HG03571 (cell line): Measurements from ENCODE around the gene ZNF415.
"Not testable (repeated sequence)": the region's sequence is repeated elsewhere in the genome, so short reads cannot be mapped to it uniquely, and the experiment has no call there.

Source experiments
- ATAC-seq: cut with Tn5 transposase; IDR thresholded peaks from one replicate; pipeline ENCODE4 v1.9.1; 2021; ENCODE audit not compliant: unreplicated experiment

The ZNF415 gene

DNA sequence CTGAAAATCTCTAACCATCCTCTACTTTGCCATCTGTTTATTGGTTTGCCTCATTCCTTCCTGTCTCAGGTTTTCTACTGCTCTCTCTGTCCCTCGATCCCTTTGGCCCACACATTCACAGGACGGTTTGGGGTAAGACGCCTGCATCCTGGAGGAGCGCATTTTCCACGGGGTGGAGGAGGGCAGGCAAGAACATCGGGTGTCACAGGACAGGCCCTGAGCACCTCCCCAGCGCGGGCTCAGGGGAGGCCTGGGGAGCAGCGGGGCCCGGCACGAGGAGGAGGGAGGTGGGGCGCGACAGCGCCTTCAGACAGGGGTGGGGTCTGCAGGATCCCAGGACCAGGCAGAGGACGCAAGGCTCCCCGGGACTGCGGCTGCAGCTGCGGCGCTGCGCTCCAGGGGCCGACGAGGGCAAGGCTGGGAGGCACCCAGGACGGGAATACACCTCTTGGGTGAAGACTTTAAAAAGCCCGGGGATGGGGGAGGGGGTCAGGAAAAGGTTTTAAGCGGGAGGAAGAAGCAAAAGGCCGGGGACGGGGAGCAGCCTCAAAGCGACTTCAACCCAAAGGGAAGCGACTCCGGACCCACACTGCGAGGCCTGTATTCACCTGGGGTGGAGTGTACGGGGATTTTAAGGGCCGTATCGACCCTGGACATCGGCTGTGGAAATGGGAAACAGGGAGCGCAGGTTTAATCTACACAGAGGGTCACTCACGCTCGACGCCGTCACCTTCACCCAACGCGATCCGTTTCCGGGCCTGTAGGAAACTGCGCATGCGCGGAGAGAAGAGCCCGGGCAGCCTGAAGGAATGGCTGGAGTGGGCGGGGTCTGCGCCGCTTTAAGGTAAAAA, at the start of gene ZNF415:
Gene ZNF415, minus strand, starts transcription at position 770 of the 851 bp plus-strand sequence. CDS start 10,234 bp downstream, outside the sequence.
- no peak for ATAC-seq

DNA sequence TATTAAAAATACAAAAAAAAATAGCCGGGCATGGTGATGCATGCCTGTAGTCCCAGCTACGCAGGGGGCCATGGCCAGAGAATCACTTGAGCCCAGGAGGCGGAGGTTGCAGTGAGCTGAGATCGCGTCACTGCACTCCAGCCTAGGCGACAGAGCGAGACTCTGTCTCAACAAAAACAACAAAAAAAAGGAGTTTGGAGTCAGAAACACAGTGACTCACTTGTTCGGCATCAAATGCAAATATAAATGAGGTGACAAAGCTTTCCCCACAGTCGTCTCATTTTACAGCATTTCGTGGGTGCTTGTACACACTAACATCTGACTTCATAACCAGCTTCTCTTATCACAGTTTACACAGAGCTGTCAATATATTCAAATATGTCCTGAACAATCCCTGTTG, 49.5 kb upstream of the ZNF415 start:
- no peak for ATAC-seq

DNA sequence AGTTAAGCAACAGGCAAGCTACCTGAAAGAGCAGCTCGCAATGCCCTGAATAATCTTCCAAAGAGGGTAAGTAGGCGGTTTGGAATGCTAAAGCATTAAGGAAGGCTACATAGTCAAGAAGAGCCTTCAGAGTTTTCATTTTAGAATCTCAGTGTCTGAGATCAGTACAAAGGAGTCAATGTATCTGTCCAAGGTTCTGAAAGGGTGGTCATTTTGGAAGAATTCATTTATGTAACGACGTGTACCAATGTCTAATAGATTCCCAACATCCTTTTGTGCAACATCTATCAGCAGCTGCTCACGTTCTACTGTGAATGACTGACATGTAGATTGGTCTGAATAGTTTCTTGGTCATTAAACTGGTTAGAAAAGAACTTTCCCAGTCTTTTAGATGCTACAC, 45.3 kb upstream of the ZNF415 start:
- ATAC-seq, result no peak

DNA sequence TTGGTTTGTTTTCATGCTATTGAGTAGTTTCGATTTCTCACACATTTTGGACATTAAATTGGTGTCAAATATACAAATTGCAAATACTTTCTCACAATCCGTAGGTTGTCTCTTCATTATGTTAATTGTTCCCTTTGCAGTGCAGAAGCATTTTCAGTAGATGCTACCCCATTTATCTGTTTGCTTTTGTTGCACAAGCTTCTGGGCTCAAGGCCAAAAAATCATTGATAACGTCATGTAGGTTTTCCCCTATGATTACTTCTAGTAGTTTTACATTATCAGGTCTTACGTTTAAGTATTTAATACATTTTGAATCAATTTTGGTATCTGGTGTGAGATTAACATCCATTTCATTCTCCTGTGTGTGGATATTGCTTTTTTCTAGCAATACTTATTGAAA, 40.2 kb upstream of the ZNF415 start:
- no peak for ATAC-seq

DNA sequence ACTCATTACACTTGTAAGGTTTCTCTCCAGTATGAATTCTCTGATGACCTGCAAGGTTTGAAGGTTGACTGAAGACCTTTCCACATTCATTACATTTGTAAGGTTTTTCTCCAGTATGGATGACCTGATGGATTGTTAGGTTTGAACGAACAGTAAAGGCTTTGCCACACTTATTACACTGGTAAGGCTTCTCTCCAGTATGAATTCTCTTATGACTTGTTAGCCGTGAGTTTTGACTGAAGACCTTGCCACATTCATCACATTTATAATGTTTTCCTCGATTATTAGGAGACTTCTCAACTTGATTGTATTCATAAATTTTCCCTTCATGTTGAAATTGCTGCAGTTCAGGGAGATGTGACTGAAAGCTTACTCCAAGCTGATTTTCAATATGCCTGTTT, 33.0 kb upstream of the ZNF415 start:
- ATAC-seq, result no peak

DNA sequence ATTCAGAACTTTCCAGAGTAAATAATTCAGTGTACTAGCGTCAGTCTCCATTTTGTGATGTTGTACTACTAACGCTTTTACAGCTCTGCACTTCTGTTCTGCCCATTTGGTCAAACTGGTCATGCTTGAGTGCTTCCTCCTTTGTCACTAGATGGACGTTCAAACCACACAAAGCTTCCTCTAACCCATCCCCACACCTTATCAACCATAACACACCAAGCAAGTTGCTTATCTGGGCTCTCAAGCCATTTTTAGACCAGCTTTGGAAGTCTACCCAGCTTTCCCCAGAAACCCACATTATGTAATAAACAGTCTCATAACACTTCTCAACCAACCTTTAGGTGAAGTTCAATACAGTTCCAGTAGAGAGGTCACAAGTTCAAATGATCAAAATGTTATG, 28.4 kb upstream of the ZNF415 start:
- ATAC-seq, result no peak

DNA sequence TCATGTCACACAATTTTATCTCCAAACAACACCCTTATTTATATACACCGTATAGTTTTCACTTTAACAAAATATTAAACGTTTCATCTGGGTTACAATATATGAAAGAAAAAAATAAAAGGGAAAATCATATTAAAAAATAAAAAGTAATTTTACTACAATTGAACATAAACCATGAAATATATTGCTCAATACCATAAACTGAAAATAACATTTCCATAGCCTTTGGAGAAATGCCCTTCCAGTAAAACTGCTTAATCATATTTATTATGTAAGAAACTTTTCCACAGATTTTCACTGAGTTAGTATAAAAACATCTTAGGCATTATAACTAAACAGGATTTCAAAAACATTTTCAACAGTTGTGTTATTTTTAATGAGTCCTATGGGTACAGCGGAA, 27.6 kb upstream of the ZNF415 start:
- no peak for ATAC-seq

DNA sequence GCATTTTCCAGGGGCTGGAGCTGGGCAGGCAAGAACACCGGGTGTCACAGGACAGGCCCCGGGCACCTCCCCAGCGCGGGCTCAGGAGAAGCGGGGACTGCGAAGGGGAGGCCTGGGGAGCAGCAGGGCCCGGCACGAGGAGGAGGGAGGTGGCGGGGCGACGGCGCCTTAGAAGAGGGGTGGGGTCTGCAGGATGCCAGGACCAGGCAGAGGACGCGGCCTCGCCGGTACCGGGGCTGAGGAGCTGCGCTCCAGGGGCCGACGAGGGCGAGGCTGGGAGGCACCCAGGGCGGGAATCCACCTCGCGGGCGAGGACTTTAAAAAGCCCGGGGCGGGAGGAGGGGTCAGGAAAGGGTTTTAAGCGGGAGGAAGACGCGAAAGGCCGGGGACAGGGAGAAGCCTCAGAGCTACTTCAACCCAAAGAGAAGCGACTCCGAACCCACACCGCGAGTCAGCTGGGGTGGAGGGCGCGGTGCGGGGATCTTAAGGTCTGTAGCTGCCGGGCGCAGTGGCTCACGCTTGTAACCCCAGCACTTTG, 25.5 kb upstream of the ZNF415 start:
- no peak for ATAC-seq

DNA sequence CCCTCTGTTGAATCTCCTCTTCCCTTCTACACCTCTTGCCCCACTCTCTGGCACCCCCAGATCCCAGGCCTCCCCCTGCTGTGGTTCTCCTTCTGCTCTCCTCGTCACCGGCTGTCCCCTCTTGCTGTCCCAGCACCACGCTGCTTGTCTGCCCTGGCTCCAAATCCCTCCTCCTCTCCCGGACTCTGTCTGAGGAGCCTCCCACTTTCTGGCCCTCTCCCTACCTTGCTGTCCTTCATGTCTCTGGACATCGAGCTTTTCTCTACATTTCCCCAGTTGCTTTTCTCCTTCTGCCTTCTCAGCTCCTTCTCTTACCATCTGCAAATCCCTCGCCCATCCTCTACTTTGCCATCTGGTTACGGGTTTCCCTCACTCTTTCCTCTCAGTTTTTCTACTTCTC, 24.9 kb upstream of the ZNF415 start:
- ATAC-seq, result no peak

DNA sequence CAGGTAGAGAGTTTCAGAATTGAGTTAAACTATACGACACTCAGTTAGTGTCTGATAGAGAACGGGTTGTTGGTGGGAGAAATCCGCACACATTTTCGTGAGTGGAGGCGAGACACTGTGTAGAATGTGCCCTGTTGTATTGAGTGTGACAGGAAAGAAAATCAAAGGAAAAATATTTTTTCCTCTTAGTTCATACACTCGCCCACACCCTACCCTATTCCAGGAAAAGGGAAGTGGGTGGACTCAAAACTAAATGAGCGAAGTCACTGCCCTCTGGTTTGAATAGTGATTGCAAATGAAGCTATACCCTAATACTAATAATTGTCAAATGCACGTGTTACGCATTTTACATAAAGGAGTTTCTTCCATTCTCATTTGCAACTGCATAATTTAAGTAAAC, 24.1 kb upstream of the ZNF415 start:
- ATAC-seq, result no peak

DNA sequence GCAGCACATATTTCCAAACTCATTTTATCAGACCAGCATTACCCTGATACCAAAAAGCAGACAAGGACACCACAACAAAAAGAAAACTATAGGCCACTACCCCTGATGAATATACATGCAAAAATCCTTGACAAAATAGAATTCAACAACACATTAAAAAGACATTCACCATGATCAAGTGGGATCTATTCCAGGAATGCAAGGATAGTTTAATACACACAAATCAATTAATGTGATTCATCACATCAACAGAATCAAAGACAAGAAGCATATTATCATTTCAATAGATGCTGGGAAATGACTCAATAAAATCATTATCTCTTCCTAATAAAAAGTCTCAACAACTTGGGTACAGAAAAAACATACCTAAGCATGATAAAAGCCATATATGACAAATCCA, 14.9 kb upstream of the ZNF415 start:
- ATAC-seq, result no peak

DNA sequence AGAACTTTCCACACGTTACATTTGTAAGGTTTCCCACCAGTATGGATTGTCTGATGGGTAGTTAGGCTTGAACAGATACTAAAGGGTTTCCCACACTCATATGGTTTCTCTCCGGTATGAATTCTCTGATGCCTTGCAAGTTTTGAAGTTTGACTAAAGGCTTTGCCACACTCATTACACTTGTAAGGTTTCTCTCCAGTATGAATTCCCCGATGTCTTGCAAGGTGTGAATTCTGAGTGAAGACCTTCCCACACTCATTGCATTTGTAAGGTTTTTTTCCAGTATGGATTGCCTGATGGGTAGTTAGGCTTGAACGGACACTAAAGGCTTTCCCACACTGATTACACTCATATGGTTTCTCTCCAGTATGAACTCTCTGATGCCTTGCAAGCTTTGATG, 7.6 kb upstream of the ZNF415 start:
- no peak for ATAC-seq

DNA sequence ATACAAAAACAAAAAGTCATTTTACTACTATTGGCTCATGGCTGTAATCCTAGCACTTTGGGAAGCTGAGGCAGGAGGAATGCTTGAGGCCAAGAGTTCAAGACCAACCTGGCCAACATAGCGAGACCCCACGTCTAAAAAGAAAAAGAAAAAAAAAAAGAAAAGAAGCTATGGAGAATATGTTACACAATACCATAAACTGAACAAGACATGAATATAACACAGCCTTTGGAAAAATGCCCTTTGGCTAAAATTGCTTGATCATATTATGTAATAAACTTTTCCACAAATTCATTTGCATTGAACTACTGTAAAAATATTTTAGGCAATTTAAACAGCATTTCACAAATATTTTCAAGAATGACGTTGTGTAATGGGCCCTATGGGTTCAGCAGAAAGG, 3.7 kb upstream of the ZNF415 start:
- no peak for ATAC-seq

DNA sequence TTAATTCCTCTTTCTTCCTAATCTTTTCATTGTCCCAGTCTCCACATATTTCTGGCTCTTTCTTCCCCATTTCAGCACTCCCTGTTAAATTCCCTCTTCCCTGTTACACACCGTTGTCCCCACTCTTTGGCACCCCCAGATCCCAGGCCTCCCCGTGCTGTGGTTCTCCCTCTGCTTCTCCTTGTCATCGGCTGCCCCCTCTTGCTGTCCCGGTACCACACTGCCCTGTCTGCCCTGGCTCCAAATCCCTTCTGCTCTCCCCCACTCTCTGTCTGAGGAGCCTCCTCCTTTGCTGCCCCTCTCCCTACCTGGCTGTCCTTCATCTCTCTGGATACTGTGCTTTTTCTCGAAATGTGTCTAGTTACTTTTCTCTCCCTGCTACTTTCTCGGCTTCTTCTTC, 983 bp downstream of the ZNF415 start:
- no peak for ATAC-seq

DNA sequence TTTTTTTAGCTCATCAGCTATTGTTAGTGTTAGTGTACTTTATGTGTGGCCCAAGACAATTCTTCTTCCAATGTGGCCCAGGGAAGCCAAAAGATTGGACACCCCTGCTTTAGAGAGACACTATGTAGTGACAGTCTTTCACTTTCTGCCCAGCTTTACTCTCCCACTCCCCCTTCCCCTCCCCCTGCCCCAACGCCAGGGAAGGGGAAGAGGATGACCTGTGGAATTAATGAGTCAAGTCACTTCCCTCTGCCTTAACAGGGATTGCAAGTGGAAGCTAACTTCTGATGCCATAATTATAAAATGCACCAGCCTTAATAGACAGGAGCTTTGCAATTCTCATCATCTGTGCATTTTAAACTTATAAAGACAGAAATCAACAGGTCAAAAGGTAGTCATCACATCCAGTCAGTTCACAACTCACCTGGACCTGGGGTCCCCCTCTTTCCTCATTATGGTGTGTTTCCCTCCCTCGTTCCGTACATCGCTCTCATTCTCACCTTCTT, 1.6 kb downstream of the ZNF415 start:
- ATAC-seq, result no peak

DNA sequence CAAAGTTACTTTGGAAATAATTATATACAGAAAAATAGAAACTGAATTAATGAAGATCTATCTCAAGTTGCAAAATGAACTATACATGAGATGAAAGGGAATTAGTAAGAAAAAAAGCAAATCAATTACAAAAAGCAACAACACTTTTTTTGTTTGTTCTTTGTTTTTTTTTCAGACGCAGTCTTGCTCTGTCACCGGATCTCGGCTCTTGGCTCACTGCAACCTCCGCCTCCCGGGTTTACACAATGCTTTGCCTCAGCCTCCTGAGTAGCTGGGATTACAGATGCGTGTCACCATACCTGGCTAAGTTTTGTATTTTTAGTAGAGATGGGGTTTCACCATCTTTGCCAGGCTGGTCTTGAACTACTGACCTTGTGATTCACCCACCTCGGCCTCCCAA, 2.2 kb downstream of the ZNF415 start:
- no peak for ATAC-seq

DNA sequence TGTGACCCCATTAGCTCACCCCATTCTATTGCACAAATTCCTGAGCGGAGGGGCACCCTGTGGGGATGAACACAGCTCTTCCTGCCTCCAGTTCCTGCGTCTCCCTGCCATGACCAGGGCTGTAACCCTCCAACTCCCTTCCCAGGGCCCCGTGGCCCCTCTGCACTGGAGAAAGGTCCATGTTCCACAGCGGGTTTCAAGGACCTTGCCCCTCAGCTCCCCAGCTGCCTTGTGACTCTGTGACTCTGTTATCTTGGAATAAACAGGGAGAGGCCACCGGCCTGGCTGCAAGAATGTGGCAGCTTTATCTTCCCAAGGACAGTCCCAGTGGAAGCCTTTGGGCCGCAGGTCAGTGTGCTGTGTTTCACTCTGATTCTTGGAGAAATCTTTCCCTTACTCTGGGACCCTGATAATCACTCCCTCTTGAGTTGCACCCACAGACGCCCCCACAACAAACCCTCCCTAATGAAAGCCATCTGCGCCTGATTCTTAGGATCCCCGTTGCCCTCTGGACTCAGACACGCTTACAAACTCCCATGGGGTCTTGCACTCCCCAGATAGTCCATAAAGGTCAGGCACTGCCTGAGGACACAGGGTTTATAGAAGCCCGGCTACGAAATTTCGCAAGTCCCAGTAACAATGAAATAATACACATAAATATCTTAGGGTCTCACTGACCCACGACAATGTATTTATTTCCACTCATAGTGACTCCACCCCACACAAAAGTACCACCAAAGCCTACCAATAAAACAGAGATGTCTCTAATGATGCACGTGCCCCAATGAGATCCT, 5.8 kb downstream of the ZNF415 start:
- not testable (repeated sequence) for ATAC-seq

DNA sequence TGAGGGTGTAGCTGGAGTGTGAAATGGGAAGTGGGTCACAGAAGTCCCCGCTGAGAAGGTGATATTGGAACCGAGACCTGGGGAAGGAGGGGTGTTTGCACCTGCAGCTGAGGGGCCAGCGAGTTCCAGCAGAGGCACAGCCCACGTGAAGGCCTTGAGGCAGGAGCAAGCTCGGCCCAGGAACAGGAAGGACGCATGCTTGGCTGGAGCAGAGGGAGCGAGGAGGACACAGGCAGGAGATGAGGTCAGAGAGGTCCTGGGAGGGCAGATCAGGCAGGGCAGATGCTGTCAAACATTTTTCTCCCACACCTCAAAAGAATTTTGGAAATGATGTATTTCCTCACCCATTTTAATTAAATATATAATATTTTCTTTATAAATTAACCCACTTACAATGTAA, 9.3 kb downstream of the ZNF415 start:
- no peak for ATAC-seq

DNA sequence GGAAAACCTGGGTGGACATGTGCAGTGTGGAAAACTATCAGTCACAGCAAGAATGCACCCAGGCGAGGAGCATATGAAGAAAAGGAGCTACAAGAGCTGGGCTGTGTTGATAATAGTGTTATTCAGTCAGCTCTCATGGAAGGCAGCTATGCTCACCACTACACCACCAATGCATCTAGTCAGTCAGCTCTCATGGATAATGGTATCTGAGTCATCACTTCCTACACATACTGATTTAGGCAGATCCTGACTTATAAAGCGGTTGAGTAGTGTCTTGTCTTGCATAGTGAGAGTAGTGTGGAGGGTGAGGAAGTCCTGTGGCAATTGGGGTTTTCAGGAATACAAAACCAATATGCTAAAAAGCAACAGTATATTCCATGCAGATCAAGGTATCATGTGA, 20.4 kb downstream of the ZNF415 start:
- ATAC-seq, result no peak

DNA sequence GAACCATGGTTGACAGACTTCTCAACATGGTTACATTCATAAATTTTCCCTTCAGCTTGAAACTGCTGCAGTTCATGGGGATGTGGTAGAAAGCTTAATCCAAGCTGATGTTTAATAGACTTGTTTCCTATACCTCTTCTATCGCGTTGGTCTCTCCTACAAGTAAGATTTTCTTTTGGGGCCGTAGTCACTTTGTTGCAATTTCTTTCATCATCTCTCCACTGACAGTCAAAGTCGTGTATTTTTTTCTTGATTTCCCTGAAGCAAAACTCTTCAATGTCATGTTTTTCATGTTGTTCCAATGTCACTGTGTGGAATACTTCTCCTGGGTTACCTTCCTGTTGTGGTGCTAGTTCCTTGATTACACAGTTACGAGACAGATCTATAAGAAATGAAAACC, 23.2 kb downstream of the ZNF415 start:
- no peak for ATAC-seq

DNA sequence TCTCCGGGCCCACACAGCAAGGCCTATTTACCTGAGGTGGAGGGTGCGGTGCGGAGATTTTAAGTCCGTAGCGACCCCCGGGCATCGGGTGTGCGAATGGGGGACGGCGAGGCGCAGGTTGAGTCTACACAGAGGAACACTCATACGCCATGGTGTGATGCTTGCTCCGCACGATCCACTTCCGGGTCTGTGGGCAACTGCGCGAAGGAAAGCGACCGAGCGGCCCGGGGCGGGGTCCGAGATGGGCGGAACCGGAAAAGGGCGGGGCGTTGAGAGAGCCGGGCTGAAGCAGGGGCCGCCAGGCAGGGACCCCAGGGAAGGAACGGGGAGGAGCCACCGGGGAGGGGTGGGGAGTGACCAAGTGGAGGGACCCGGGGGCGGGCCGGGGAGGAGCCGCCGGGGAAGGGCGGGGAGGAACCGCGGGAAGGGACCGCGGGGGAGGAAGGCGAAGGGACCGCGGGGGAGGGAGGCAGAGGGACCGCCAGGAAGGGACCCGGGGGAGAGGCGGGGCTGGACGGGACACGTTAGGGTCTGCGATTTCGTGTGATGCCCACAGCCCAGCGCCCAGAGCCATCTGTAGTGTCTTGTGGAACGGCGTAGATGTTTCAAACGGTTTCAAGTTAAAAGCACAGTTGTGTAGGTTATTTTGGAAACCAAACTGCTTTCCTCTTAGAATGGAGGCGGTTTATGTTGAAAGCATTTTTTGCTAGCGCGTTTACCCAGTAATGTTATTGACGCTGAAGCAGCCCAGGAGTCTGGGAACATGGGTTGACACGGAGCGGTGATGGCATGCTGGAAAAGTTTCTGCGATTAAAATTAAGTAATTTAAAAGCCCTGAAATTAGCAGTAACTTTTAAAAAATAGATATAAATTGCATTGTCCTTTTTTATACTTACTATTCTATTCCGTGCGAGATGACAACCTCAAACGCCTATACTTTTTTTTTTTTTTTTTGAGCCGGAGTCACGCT, 29.2 kb downstream of the ZNF415 start, which contains the start of gene ZNF160:
Gene ZNF160, minus strand, starts transcription at position 189 of the 970 bp plus-strand sequence. CDS start 17,146 bp downstream, outside the sequence.
- peak; percentile 94 for ATAC-seq
